Peyer's patch (tissue), 4 donors: Measurements from ENCODE around the gene STK40. TPM values are rescaled to one million over a fixed set of nuclear protein-coding genes. Genes with fewer than 3 reads are reported as not detected.

Experiments used
- DNase-seq, 3 donors: peaks; one replicate each; pipeline ENCODE4 v3.0.0-alpha.2; 2017 to 2019
- H3K27ac ChIP-seq, 4 donors: fragments of 200-600 bp; sonication (generic); one replicate each; pipeline ENCODE4 v1.5.1; 2016 to 2019
- H3K27me3 ChIP-seq, 2 donors: fragments of 200-600 bp; sonication (generic); one replicate each; pipeline ENCODE4 v1.5.1; 2019
- H3K36me3 ChIP-seq, 3 donors: fragments of 200-600 bp; sonication (generic); one replicate each; pipeline ENCODE4 v1.5.1; 2016 to 2019
- H3K4me1 ChIP-seq, 4 donors: fragments of 200-600 bp; sonication (generic); one replicate each; pipeline ENCODE4 v1.5.1; 2016 to 2019
- H3K4me3 ChIP-seq, 4 donors: fragments of 200-600 bp; sonication (generic); 1 replicate in 3 of 4; 2 replicates in 1 of 4; pipeline ENCODE4 v1.5.1; 2016 to 2019; ENCODE audit warnings: mild to moderate bottlenecking in 1 of 4
- H3K9me3 ChIP-seq, 4 donors: fragments of 200-600 bp; sonication (generic); one replicate each; pipeline ENCODE4 v1.5.1; 2016 to 2019; ENCODE audit warnings: mild to moderate bottlenecking in 1 of 4
- CTCF ChIP-seq, 6 experiments: fragments of 450-650 bp in 4 of 6; fragments of 200-600 bp in 2 of 6; sonication (generic) in 1 of 6; IDR thresholded peaks; one replicate each; pipeline ENCODE4 v1.5.1; 2017 to 2019; ENCODE audit warnings: antibody characterized with exemption in 6 of 6, mild to moderate bottlenecking in 3 of 6, moderate library complexity in 1 of 6
- POLR2A ChIP-seq, 2 donors: fragments of 450-650 bp; IDR thresholded peaks; one replicate each; pipeline ENCODE4 v1.5.1; 2017; ENCODE audit warnings: antibody characterized with exemption in 2 of 2, mild to moderate bottlenecking in 2 of 2, moderate library complexity in 2 of 2
- small RNA-seq, 2 donors: library from RNA; depleted of rRNA; stranded (forward); fragments of <200 nt; gene quantifications; one replicate each; pipeline ENCODE3, GENCODE V24; 2016
- total RNA-seq, 4 donors: library from RNA; depleted of rRNA; stranded (reverse); fragments of >200 nt; gene quantifications; one replicate each; pipeline ENCODE4 v1.1.0, GENCODE V29; 2016

STK40 gene
- total RNA-seq, 4 donors from 2014 or later: 14.0 to 30.2 (median 21.5) TPM

- no peaks in the 10 kb centered on the region for H3K27me3 ChIP-seq
- peak in 1 of 3 donors; percentile 37 for DNase-seq
- peaks cover 0 to 14% (median 0%) of the 10 kb centered on the region in 4 donors for H3K4me1 ChIP-seq
- no peak for TF ChIP-seq POLR2A (IDR thresholded peaks at IDR 0.05)
- no peak for TF ChIP-seq CTCF (IDR thresholded peaks at IDR 0.05)
- H3K27ac ChIP-seq: no peak overlapping the region
- no peaks in the 10 kb centered on the region for H3K9me3 ChIP-seq
- H3K36me3 ChIP-seq: peaks cover 0 to 80% (median 0%) of the 10 kb centered on the region in 3 donors
- H3K4me3 ChIP-seq: no peak overlapping the region
Observed at GRCh38 chr1:36298640-36299039, 87.1 kb downstream of the STK40 start.

- Histone ChIP-seq H3K27ac (no peak overlapping the region), H3K36me3 (peaks cover 0 to 79% (median 0%) of the 10 kb centered on the region in 3 donors)
- no peak for TF ChIP-seq POLR2A (IDR thresholded peaks at IDR 0.05)
- no peak for TF ChIP-seq CTCF (IDR thresholded peaks at IDR 0.05)
Observed at GRCh38 chr1:36297062-36297461, 88.7 kb downstream of the STK40 start.

GRCh38 chr1:36295390-36295789, 90.3 kb downstream of the STK40 start:
- no peak for DNase-seq
- no peak overlapping the region for H3K4me3 ChIP-seq
- no peaks in the 10 kb centered on the region for H3K27me3 ChIP-seq
- no peaks in the 10 kb centered on the region for H3K4me1 ChIP-seq
- no peak overlapping the region for H3K27ac ChIP-seq
- peaks cover 0 to 78% (median 0%) of the 10 kb centered on the region in 3 donors for H3K36me3 ChIP-seq
- TF ChIP-seq POLR2A (IDR thresholded peaks at IDR 0.05) (no peak), CTCF (IDR thresholded peaks at IDR 0.05) (no peak)
- H3K9me3 ChIP-seq: no peaks in the 10 kb centered on the region

More at GRCh38 chr1:36297062-36297461, 88.7 kb downstream of the STK40 start:
- Histone ChIP-seq H3K4me1 (peaks cover 0 to 7% (median 0%) of the 10 kb centered on the region in 4 donors), H3K27me3 (no peaks in the 10 kb centered on the region), H3K9me3 (no peaks in the 10 kb centered on the region), H3K4me3 (no peak overlapping the region)
- DNase-seq: no peak

Small RNA genes lying within 50 kb of the gene (small RNA-seq; reads per million reads assigned to genes)
- gene RNU4-27P (0 reads per million in 2 donors), gene SNORA63C (0.19 to 0.29 reads per million in 2 donors)

Other genes starting within 250 kb of the STK40 start
- 100 to 1,000 TPM in 1 of 4 donors, 10 to 100 TPM in 3; 56.2 to 113 (median 73.7) TPM for gene TRAPPC3, start 236.4 kb downstream of the STK40 start, total RNA-seq
- gene MAP7D1, start 229.8 kb downstream of the STK40 start, total RNA-seq: 10 to 100 TPM; 38.2 to 62.7 (median 46.4) TPM
- 10 to 100 TPM; 49.5 to 99.0 (median 64.4) TPM for gene THRAP3, start 161.5 kb downstream of the STK40 start, total RNA-seq
- 10 to 100 TPM; 20.6 to 75.9 (median 24.8) TPM for gene SH3D21, start 79.6 kb downstream of the STK40 start, total RNA-seq
- gene EVA1B, start 62.3 kb downstream of the STK40 start, total RNA-seq: 10 to 100 TPM in 2 of 4 donors, 1 to 10 TPM in 2; 4.4 to 19.0 (median 11.4) TPM
- gene LSM10, start 12.0 kb upstream of the STK40 start, total RNA-seq: 10 to 100 TPM; 25.5 to 42.9 (median 31.2) TPM
- 1 to 10 TPM in 3 of 4 donors, under 1 TPM in 1; 0.67 to 9.9 (median 3.2) TPM for gene OSCP1, start 64.5 kb upstream of the STK40 start, total RNA-seq
- gene MRPS15, start 78.5 kb upstream of the STK40 start, total RNA-seq: 10 to 100 TPM; 44.2 to 74.3 (median 46.7) TPM
- gene CSF3R, start 97.0 kb upstream of the STK40 start, total RNA-seq: 10 to 100 TPM in 1 of 4 donors, 1 to 10 TPM in 3; 1.6 to 41.3 (median 4.2) TPM